HepG2 (cell line): ENCODE data around the gene KAT2A. TPM values are rescaled to one million over a fixed set of nuclear protein-coding genes. Genes with fewer than 3 reads are reported as not detected.
A peak's percentile ranks its signal among the peaks of the same experiment; 100 is the strongest.

ENCODE experiments used
- BHLHE40 ChIP-seq: IDR thresholded peaks from 2 replicates; pipeline ENCODE4 v1.6.1; 2011; ENCODE audit warnings: low read length, improper control_type of control experiment
- ETV5 ChIP-seq: IDR thresholded peaks from 2 replicates; pipeline ENCODE4 v1.6.1; 2018; ENCODE audit warnings: missing biosample characterization, missing genetic modification reagents, inconsistent platforms, borderline replicate concordance
- ZC3H13 ChIP-seq: sonication (generic); formaldehyde crosslinking; IDR thresholded peaks from 2 replicates; pipeline ENCODE4 v1.8.1; 2023; ENCODE audit warnings: mild to moderate bottlenecking, missing genetic modification reagents, moderate library complexity
- ZHX2 ChIP-seq, 2 experiments: sonication (generic) in 1 of 2; formaldehyde crosslinking in 1 of 2; IDR thresholded peaks; 2 replicates each; pipeline versions ENCODE4 v1.6.1 to v1.9.0; 2014 to 2022; ENCODE audit warnings: antibody characterized with exemption in 1 of 2, borderline replicate concordance in 1 of 2, inconsistent platforms in 1 of 2, low read depth in 1 of 2, missing genetic modification reagents in 1 of 2
- ZNF260 ChIP-seq: sonication (generic); formaldehyde crosslinking; IDR thresholded peaks from 2 replicates; pipeline ENCODE4 v1.4.0; 2020; ENCODE audit warnings: missing genetic modification reagents, low read depth, mild to moderate bottlenecking, borderline replicate concordance
- ZNF34 ChIP-seq: sonication (generic); formaldehyde crosslinking; IDR thresholded peaks from 2 replicates; pipeline ENCODE4 v1.4.0; 2020; ENCODE audit warnings: mild to moderate bottlenecking, missing genetic modification reagents, borderline replicate concordance
- ZNF343 ChIP-seq: sonication (generic); formaldehyde crosslinking; IDR thresholded peaks from 2 replicates; pipeline ENCODE4 v1.4.0; 2020; ENCODE audit warnings: mild to moderate bottlenecking, missing genetic modification reagents
- ZNF547 ChIP-seq: sonication (generic); formaldehyde crosslinking; IDR thresholded peaks from 2 replicates; pipeline ENCODE4 v1.5.1; 2020; ENCODE audit warnings: mild to moderate bottlenecking, missing genetic modification reagents
- ZNF580 ChIP-seq: IDR thresholded peaks from 2 replicates; pipeline ENCODE4 v1.6.1; 2016; ENCODE audit warnings: low read depth, borderline replicate concordance
- ZZZ3 ChIP-seq: sonication (generic); formaldehyde crosslinking; IDR thresholded peaks from 2 replicates; pipeline ENCODE4 v1.4.0; 2020; ENCODE audit warnings: missing genetic modification reagents, mild to moderate bottlenecking, borderline replicate concordance
- polyA plus RNA-seq, 8 experiments: library from polyadenylated mRNA; depleted of rRNA in 3 of 8; stranded (reverse) in 7 of 8; unstranded in 1 of 8; fragments of >200 nt; fragmentation: Illumina TruSeq in 4 of 8; extraction: Trizol in 4 of 8; gene quantifications; 2 replicates each; pipeline versions ENCODE4 v1.2.1 to v1.2.3, GENCODE V29; 2011 to 2016; ENCODE audit warnings: low read depth in 4 of 8, missing spikeins in 1 of 8, mixed read lengths in 1 of 8; ENCODE audit not compliant: insufficient read depth in 1 of 8
- total RNA-seq, 5 experiments: library from RNA; depleted of rRNA; stranded (reverse); fragments of >200 nt; fragmentation: Illumina TruSeq; extraction: Trizol; gene quantifications; 2 replicates each; pipeline ENCODE4 v1.2.3, GENCODE V29; 2016; ENCODE audit warnings: low read depth in 1 of 5
- TF ChIP-seq, protein P1 (sequence below): IDR thresholded peaks from 2 replicates; pipeline ENCODE4 v1.6.1; 2012; ENCODE audit warnings: low read length, improper control_type of control experiment
- TF ChIP-seq, protein P2 (sequence below), 2 experiments: sonication (generic) in 1 of 2; formaldehyde crosslinking in 1 of 2; IDR thresholded peaks; 2 replicates each; pipeline versions ENCODE4 v1.4.0 to v1.6.1; 2016 to 2020; ENCODE audit warnings: borderline replicate concordance in 1 of 2, low read depth in 1 of 2, mild to moderate bottlenecking in 1 of 2, missing genetic modification reagents in 1 of 2

The KAT2A gene
- total and polyA plus RNA-seq, 2 of the 13 experiments (the other 11 are each of a cell fraction or from before 2014, with no cell fraction given), result 29.1 to 90.4 TPM

GRCh38 chr17:42087736-42088705 lies 33.1 kb downstream of the KAT2A start (continued):
- TF ChIP-seq, protein P1, sequence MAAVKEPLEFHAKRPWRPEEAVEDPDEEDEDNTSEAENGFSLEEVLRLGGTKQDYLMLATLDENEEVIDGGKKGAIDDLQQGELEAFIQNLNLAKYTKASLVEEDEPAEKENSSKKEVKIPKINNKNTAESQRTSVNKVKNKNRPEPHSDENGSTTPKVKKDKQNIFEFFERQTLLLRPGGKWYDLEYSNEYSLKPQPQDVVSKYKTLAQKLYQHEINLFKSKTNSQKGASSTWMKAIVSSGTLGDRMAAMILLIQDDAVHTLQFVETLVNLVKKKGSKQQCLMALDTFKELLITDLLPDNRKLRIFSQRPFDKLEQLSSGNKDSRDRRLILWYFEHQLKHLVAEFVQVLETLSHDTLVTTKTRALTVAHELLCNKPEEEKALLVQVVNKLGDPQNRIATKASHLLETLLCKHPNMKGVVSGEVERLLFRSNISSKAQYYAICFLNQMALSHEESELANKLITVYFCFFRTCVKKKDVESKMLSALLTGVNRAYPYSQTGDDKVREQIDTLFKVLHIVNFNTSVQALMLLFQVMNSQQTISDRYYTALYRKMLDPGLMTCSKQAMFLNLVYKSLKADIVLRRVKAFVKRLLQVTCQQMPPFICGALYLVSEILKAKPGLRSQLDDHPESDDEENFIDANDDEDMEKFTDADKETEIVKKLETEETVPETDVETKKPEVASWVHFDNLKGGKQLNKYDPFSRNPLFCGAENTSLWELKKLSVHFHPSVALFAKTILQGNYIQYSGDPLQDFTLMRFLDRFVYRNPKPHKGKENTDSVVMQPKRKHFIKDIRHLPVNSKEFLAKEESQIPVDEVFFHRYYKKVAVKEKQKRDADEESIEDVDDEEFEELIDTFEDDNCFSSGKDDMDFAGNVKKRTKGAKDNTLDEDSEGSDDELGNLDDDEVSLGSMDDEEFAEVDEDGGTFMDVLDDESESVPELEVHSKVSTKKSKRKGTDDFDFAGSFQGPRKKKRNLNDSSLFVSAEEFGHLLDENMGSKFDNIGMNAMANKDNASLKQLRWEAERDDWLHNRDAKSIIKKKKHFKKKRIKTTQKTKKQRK, result no peak
- no peak for TF ChIP-seq ZNF343 (CRISPR knock-in tag)
- TF ChIP-seq, protein P2, sequence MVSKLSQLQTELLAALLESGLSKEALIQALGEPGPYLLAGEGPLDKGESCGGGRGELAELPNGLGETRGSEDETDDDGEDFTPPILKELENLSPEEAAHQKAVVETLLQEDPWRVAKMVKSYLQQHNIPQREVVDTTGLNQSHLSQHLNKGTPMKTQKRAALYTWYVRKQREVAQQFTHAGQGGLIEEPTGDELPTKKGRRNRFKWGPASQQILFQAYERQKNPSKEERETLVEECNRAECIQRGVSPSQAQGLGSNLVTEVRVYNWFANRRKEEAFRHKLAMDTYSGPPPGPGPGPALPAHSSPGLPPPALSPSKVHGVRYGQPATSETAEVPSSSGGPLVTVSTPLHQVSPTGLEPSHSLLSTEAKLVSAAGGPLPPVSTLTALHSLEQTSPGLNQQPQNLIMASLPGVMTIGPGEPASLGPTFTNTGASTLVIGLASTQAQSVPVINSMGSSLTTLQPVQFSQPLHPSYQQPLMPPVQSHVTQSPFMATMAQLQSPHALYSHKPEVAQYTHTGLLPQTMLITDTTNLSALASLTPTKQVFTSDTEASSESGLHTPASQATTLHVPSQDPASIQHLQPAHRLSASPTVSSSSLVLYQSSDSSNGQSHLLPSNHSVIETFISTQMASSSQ (IDR thresholded peaks at IDR 0.05; ENCODE audit: low read depth), result peak; percentile 38
- TF ChIP-seq, protein P2 (CRISPR knock-in tag; IDR thresholded peaks at IDR 0.05; ENCODE audit: borderline replicate concordance), result peak; percentile 78
- TF ChIP-seq ZC3H13 (CRISPR knock-in tag), result no peak
- 0 out of 2 replicates have a peak, but pooled peaks have one; percentile 63 for TF ChIP-seq ZNF34 (CRISPR knock-in tag)
- TF ChIP-seq ETV5, result peak; percentile 50; the same call in 1 of the 2 replicates
- no peak for TF ChIP-seq ZNF547 (CRISPR knock-in tag)
- peak; percentile 3; the same call in 1 of the 2 replicates for TF ChIP-seq BHLHE40
- no peak for TF ChIP-seq ZNF580
- TF ChIP-seq ZNF260, result no peak
- TF ChIP-seq ZZZ3 (CRISPR knock-in tag), result no peak
- TF ChIP-seq ZHX2 (IDR thresholded peaks at IDR 0.05; ENCODE audit: low read depth), result no peak
- no peak for TF ChIP-seq ZHX2 (CRISPR knock-in tag; IDR thresholded peaks at IDR 0.05; ENCODE audit: borderline replicate concordance)
